ENCODE measurements around the gene FIBCD1.

The FIBCD1 gene

DNA sequence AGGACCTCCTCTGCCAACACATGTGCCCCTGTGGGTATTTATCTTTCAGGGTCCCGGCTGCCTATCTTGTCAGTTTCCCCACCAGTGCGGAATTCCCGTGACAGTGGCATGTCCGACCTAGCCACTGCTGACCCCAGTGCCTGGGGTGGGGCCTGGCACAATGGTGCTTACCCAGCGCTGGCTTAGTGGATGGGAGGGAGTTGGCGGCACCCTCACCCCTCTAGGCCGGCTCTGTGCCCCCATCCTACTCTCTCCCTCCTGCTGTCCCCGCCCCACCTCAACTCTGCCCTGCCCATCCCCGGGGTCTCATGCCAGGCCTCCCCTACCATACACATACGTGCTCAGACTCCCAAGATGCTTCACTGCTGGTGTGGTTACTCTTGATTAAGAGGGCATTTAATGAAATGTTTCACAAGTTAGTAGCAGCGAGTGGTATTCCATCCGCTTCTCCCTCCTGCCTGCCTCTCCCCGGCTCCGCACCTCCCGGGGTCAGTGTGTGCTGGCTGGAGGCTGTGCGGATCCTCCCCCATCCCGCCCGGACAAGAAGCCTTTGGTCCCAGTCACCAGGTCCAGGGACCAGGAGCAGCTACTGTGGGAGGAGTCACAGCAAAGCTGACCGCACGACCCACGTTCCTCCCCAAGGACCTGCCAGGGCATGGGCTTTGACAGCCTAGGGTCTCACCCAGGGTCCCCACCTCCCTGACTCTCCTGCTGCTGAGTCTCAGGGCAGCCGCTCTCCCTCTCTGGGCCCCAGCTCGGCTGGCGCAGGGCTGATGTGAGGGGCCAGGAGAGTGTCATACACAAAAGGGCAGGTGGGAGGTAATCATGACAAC, 32.9 kb downstream of the FIBCD1 start:
- DNase-seq = no peak

DNA sequence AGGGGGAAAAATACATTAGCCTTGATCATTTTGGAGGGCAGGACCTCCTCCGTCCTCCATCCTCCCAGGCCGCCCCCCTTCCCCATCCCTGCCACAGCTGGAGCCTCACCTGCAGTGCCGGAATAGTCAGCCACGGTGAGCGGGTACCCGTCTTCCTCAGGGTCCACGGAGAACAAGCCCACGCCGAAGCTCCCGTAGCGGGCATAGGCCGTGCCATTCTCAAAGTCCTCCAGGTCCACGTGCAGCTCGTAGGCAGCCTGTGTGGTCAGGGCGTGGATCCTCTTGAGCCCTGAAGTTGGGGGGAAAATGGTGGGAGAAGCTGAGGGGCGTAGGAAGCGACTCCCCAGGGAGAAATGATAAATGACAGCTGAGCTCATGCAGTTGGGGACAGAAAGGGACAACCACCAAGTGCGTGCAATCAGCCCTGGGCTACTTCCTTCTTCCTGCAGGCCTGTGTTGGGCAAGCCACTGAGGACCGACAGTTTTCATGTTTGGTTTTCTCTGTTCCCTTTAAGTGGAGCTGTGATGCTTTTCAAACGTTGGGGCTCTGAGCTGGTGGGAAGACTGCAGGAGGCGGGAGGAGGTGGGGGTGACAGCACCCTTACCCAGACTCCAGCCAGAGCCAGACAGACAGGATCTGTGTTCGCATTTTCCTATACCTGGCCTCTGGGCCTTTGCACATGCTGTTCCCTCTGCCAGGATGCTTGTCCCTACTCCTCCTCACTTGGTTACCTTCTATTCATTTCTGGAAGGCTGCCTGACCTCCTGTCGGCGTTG, 33.7 kb downstream of the FIBCD1 start:
- DNase-seq = no peak

DNA sequence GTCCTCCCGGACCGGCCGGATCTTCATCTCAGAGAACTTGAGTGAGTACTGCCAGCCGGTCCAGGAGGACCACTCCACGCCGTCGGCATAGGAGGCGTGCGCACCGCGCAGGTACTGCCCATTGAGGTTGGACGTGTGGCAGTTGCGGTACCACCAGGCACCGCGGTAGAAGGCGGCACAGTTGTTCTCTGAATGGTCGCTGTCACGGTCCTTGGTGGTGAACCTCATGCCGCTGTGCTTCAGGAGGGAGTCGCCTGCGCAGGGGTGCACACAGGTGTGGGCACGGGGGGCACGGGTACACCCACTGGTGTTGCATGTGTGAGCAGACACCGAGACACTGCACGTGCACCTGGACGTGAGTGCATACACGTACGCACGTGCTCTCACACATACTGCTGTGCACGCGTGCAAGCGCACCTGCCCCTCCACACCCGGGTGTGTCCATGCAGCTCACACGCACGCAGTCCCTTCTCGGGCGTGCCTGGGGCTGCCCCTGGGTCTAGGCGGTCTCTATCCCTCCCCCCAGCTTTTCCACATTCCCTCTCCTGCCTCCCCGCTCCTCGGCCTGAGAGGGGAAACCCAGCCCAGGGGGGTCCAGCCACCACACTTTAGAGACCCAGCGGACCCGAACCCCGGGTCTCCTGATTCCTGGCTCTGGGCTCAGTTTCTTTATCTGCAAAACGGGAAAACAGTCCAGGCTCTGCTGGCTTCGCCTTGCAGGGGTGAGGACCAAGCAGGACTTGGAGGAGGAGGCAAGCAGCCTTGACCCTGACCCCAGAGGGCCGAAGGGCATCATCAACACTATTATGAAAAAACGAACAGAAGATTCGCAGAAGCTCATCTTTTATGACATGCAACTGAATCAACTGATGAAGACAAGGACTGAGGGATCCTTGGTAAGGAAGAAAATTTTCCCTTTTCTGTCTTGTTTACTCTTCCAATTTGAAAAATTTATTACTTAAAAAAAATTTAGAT, 34.7 kb downstream of the FIBCD1 start:
- DNase-seq = no peak

DNA sequence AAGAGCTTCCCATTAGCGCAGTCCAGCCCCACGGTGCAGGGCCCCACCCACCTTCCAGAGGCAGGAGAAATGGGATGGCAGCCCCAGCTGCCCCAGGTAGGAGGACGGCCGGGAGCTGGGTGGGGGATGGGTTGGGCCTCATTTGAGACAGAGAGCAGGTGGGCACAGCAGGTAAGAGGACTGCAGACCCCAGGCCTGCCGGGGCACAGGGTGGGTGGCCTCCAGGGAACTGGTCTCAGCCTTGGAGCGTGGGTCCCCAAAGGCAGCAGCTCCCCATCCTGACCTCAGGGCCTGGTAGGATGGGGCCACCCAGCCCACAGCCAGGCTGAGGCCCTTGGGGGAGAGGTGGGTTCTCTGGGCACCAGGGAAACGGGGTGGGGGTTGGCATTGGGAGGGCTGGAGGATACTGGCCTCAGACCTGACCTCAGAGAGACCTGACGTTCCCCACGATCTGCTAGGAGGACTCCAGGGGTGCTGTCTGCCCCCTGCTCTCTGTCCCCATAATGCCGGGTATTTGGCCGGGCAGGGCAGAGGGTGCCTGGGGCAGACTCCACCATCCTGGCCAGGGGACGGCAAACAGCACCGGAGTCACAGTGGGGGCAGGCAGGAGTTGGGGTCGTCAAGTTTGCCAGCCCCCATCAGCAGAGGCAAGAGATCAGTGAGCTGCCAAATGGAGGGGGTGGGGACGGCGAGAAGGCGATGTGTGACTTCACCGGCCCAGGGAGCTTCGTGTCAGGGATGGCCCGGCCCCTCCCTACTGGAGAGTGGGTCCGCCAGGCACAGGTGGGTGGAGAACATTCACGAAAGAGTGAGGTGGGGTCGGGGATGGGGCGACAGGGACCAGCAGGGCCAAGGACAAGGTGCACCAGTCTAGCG, 35.6 kb downstream of the FIBCD1 start:
- DNase-seq = no peak

DNA sequence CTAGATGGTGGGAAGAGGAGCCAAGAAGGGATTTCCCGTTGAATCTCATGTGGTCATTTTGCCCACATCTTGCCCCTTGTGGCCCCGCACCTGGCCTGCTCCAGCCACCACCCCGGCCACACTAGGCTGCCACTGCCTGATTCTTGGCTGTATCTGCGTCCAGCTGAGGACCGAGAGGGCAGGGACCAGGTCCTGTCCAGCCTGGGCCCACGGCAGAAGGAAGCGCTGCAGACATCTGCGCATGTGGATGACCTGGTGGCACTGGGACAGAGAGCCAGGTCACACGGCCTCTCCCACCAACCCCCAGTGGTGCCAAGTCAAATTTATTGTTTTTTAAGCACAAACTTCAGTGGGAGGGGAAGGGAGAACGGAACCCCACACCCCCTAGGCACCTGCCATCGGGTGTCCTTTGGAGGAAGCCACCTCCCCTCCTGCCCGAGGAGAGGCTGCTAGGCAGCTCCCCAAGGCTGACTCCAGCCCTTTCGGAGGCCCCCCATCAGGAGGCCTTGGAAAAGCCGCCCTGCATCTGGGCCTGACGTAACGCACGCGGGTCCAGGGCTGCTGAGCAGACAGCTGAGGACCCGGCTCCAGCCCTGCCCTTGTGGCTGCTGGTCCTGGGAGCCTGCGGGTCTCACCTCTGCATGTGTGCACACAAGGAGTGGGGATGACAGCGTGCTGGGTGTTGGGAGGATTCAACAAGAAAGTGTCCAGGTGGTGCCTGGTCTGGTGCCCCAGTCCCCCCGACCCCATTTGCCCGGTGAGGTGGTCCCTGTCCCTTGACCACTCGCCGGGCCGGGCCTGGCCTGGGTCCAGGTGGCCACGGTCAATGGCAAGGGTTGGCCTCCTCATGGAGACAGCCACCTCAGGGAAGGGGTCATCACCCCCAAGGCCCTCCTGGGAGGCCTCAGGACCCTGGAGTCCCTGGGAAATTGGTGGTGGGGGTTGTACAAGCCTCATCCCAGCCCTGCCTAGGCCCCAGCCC, 36.6 kb downstream of the FIBCD1 start:
- no peak for DNase-seq

DNA sequence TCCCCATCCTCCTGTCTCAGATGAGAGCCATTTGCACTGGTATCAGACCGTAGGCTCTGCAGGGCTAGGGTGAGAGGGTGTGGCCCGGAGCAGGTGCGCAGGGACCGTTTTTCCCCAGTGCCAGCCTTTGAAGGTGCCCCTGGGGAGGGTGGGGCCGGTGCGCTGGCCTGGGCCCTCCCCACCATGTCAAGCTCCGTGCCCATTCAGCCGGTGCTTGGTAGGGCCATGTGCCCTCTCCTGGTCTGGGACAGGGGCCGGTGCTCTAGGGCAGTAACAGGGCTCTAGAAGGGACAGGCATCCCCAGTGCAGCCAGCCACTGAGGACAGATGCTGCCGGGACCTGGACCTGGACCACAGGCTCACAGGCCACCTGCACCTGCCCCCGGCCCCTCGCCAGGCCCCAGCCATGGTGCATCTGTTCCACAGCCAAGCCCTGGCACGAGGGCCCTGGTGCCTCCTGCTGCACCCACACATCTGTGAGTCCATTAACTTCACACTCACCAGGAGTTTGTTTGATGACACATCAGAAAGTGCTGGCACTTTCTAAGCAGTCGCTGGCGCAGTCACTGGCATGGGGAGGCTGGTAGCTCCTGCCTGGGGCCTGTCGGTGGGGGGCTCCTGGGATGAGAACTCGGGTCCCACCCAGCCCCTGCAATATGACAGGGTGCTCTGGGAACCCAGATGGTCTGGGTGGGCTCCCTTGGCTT, 37.4 kb downstream of the FIBCD1 start:
- DNase-seq = no peak

DNA sequence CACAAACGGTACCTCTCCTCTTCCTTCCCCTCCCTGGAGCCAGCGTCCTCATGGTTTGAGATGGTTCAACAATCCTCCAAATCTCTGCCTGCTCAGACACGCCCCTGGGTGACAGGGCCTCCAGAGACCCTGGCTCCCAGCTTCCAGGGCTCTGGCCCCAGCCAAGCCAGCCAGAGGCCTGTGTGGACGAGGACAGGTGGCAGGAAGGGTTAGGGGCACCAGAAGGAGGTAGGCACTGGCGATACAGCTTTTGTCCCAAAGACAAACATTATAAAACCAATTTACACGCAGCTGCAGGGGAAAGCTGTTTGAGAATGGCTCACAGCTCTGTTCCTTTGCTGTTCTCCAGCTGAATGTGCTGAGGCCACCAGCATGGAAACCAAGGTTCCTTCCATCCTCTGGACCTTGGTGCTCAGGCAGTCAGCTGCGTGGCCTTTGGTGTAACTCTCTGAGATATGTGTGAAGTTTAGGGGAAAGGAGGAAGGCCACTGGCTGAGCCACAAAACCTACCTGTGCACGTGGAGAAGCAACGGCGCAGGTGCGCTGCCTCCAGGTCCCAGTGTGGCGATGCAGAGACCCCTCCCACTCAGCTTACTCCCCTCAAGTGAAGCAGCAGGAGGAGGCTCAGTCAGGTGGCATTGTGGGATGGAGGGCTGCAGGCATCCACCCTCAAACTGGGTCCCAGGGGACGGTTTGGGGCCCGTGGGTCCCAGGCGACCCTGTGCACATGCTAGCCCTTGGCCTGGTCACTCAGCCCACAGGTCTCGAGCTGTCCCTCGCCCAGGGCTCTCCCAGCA, 38.1 kb downstream of the FIBCD1 start:
- peak in 1 of 2 experiments; percentile 54 for DNase-seq

DNA sequence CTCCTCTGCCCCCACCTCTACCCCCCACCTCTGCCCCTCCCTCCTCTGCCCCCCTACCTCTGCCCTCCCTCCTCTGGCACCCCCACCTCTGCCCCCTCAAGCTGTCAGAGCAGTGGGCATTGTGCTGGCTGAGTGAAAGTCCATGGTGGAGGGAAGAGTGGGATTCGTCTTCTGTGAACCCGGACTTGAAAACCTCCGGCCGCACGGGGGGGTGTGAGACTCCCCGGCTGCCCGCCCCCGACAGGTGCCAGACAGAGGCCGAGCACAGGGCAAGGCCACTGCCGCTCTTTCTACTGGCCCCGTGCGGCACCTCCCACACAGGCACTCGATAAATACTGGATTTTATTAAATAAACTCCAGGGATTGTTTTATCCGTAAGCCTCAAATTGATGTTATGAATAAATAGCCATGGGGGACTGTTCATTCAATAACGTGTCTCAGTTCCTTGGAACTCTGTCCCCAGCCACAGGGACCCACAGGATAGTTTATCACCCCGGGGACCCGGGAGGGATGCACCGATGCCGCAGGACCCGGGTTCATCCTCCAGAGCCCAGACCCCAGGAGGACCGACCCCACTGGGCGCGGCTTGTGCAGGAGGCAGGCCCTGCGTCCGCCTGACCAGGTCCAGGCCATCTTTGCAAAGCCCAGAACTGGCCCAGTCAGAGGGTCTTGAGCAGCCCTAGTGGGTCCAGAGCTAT, 39.8 kb downstream of the FIBCD1 start:
- DNase-seq = no peak

DNA sequence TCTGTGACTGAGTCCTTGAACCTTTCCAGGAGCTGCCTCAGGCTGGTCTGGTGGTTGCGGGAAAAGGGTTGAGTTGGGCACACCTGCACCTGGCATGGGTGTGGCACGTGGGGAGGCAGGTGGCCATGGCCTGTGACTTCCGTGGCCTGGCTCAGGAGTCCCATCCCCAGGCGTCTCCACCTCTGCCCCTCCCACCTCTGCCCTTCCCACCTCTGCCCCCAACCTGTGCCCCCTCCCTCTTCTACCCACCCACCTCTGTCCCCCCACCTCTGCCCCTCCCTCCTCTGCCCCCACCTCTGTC, 40.5 kb downstream of the FIBCD1 start:
- no peak for DNase-seq

DNA sequence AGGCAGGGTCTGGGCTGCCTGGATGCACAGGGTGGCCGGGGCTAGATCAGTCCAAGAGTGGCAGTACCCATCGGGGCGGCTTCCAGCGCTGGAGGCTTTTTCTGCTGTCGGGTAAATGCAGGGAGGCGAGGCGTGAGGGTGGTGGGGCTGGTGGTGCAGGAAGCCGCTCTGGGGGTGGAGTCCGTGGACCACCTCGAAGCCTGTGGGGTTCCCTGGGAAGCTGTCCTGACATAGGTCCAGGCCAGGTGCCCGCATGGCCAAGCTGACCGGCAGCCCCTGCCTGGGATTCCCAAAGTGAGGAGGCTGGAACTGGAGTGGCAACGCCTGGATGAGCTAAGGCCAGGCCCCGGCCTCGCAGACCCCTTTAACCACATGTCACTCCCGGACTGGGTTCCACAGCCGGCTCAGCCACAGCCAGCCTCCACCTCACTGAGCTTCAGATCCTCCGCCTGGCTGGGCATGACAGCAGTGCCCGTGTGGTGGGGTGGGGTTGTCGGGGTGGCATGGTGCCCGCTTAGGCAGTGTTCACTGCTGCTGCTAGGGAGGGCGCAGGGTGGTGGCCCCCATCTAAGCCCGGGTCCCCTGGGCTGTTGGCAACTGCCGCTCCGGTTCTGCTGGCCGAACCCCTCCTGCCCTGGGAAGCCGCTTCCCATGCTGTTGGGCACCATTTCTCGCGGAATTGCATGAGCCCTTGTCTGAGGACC, 41.0 kb downstream of the FIBCD1 start:
- DNase-seq = no peak

DNA sequence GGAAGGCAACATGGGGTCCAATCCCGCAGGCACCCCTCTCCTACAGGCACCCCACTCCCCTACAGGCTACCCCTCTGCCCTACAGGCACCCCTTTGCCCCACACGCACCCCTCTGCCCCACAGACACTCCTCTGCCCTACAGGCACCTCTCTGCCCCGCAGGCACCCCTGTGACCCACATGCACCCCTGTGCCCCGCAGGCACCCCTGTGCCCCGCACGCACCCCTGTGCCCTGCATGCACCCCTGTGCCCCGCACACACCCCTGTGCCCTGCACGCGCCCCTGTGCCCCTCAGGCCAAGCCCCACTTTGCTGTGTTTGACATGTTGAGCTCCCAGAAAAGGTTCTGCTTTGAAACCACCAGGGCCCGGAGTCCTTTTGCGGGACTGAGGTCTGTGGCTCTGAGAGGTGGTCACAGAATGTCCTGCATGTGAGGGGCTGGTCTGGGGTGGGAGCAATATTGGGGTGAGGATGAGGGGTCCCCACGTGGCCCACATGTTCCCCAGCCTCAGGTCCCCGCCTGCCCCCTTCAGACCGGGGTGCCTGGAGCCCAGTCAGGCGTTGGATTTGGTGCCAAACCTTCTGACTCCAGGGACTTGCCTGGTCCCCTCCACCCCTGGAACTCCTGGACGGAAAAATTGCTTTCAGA, 41.8 kb downstream of the FIBCD1 start:
- DNase-seq = no peak

DNA sequence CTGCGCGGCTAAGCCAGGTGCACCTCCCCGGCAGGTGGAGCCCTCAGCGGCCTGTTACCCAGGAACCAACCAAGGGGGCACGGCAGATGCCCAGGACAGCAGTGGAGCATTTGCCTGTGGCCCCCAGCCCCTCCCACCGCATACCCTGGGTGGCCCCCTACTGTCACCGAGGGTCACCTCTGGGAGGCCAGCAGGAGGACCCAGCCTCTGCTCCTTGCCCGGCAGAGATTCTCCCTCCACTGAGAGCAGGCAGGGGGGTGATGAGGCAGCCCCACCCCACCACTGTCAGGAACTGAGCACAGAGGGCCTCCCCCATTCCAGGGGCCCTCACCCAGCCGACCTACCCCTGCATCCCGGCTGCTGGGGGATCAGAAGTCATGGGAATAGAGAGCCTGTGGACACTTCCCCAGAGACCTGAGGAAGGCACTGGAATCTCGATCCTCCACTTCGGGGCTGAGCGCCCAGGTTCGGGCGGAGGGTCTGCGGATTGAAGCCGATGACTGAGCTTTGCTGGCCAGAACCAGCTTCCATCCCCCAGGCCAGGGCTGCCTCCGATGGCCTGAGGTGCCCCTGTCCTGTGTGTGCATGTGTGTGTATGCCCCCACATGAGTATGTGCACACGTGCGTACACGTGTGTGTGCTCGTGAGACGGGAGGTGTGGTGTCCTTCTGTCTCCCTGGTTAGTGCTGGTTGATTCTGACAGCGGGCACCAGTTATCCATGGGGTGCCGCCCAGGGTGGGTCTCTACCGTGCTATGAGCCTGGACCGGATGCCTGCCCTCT, 42.6 kb downstream of the FIBCD1 start, which contains the start of gene QRFP:
TSS of gene QRFP (minus strand) at position 580 of the 782 bp plus-strand sequence. CDS start 2,974 bp downstream, outside the sequence.
- peak in 1 of 2 experiments; percentile 46 for DNase-seq

DNA sequence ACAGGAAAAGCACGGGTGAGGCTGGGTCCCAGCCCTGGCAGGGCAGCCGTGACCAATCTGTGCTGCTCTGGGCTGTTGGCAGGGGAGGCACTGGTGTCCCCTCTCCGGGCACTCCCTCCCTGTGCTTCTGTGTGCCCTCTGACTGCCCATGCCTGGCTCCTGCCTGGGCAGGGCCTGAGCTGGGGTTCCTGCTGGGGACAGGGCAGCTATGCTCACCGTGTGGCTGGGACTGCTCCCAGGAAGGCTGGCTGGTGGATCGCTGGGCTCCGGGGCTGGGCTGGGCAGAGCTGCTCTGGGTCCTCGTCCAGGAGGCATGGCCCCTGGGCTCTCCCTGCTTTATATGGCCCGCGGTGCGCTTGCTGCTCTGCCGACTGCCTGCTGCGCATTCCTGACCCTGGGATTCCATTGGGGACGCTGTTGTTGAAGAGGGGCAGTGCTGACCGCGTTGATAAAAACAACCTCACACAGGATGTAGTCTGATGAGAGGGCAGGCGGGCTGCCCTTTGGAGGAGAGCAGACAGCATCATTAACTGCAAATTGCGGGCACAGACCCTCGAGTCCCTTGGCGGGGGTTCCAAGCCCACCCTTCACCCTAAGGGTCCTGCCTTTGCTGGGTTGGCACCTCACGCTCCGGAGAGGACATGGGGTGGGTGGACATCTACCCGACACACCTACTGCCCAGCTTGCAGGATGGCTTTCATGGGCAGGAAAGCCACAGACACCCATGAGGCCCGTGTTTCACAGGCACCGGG, 43.4 kb downstream of the FIBCD1 start:
- no peak for DNase-seq

DNA sequence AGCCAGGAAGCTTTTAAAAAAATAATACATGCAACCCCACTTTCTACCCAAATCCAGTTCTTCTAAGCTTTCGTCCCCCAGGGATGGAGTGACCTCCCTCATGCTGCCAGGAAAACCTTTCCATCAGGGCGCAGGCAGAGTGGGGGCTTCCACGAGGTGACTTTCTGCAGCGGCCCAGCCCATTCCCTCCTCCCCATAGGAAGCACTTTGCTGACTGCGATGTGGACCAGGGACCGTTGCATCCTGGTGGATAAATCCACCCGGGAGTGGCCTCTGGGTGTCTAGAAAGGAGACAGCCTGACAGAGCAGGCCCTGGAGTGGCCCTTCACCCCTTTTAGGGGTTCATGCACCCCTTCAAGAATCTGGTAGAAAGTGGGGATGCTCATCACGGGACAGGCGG, 44.0 kb downstream of the FIBCD1 start:
- DNase-seq = no peak

DNA sequence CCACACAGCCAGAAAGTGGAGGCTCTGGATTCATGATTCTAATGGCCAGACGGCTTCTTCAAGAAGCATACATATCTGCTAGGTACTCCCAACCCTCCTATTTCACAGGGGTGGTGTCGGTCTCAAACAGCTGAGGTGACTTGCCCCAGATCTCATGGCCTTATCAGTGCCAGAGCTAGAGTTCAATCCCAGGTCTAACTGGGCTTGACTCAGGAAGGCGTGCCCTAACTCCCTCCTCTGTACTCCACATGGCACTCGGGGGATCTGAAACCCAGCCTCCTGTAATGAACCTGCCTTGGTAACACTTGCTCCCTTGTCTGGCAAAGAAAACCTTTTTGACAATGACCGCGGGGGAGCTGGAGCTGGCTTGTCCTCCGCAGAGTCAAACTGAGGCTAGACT, 44.5 kb downstream of the FIBCD1 start:
- DNase-seq = no peak

Measured in SHP77 (cell line).